Vagina (tissue), 2 donors: ENCODE data around the gene SUSD3.

ENCODE experiments used
- POLR2A ChIP-seq, 2 donors: fragments of 450-650 bp; IDR thresholded peaks; one replicate each; pipeline ENCODE4 v1.6.1; 2017; ENCODE audit warnings: antibody characterized with exemption in 2 of 2, mild to moderate bottlenecking in 2 of 2, moderate library complexity in 2 of 2
- TF ChIP-seq, protein P1 (sequence below), 3 experiments: fragments of 450-650 bp in 2 of 3; fragments of 200-600 bp in 1 of 3; sonication (generic) in 1 of 3; IDR thresholded peaks; one replicate each; pipeline ENCODE4 v1.5.1; 2017 to 2019; ENCODE audit warnings: antibody characterized with exemption in 3 of 3, mild to moderate bottlenecking in 2 of 3, moderate library complexity in 2 of 3

DNA sequence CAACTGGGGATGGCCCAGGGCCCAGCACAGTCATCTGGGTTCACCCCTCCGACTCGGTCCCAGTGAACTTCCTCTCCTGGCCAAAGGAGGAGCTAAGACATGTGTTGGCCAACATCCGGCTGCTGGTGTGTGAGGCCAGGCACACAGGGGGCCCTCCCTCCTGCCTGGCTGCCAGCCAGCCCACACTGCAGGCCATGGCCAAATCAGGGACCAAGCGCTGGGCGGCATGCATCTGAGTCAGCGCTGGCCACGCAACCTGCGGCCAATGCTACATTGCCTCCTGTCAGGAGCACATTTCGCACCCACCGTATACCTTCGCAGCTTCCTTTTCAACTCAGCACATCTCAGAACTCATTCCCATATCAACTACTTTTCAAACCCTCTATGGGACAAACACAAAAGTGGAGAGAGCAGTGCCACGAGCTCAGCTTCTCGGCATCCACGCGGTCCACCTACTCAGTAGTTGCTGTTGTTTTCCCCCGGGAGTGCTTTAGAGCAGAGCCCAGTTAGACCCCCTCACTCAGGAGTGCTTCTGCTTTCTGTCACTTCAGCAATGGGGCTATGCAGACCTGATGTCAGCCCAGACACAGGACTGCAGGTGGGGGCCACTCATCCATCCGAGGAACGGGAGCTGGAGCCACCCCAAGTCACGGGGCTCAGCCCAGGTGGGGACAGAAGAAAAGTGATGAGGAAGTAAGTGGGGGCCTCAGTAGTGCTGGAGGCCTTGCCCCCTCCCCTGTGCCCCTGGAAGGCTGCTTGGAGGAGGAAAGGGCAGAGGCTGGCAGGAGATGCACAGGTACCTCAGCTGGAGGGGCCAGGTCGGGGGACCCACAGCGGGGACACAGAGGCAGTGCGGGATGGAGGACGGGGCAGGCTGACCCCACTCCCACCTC lies 61.7 kb downstream of the SUSD3 start:
- TF ChIP-seq POLR2A (IDR thresholded peaks at IDR 0.05), result no peak
- TF ChIP-seq, protein P1, sequence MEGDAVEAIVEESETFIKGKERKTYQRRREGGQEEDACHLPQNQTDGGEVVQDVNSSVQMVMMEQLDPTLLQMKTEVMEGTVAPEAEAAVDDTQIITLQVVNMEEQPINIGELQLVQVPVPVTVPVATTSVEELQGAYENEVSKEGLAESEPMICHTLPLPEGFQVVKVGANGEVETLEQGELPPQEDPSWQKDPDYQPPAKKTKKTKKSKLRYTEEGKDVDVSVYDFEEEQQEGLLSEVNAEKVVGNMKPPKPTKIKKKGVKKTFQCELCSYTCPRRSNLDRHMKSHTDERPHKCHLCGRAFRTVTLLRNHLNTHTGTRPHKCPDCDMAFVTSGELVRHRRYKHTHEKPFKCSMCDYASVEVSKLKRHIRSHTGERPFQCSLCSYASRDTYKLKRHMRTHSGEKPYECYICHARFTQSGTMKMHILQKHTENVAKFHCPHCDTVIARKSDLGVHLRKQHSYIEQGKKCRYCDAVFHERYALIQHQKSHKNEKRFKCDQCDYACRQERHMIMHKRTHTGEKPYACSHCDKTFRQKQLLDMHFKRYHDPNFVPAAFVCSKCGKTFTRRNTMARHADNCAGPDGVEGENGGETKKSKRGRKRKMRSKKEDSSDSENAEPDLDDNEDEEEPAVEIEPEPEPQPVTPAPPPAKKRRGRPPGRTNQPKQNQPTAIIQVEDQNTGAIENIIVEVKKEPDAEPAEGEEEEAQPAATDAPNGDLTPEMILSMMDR (IDR thresholded peaks at IDR 0.05), result peak in 1 of 3 experiments; percentile 51
